ENCODE measurements around the gene CCL26. TPM values are rescaled to one million over a fixed set of nuclear protein-coding genes. Genes with fewer than 3 reads are reported as not detected.
"Not testable (repeated sequence)": the region's sequence is repeated elsewhere in the genome, so short reads cannot be mapped to it uniquely, and the experiment has no call there.

Gene CCL26, protein sequence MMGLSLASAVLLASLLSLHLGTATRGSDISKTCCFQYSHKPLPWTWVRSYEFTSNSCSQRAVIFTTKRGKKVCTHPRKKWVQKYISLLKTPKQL
- total RNA-seq, result not detected

DNA sequence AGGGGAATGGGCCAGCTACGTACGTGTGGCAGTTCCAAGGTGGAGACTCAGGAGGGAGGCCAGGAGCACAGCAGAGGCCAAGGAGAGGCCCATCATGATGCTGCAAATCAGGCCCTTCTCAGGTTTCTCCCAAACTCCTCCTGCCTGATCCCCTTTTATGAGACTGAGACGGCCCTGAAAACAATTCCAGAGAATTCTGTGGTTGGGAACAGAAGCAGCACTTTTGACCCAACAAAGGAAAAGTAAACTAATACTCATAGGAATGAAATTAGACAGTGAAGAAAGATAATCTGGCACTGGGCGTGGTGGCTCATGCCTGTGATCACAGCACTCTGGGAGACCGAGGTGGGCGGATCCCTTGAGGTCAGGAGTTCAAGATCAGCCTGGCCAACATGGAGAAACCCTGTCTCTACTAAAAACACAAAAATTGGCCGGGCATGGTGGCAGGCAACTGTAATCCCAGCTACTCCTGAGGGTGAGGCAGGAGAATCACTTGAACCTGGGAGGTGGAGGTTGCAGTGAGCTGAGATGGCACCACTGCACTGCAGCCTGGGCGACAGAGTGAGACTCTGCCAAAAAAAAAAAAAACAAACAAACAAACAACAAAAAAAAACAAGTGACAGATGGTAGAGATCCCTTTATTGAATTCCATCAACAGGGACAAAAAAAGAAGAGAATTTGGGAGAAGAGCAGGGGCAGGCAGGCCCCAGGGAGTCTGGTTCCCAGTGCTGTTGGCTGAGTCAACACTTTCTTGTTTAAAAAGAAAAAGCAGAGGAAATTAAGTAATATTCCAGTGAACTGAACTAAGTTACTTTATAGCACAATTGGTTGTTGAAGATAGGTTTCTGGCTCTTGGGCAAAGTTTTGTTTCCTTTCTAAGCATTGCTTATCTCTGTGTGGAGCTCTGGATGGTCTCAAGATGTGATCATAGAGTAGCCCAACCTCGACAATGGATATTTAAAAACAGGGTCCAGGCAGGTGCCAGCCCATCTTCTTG, at the start of gene CCL26:
Gene CCL26, minus strand, starts transcription at position 131 of the 997 bp plus-strand sequence. Its CDS starts 35 bp downstream, at position 96.
- DNase-seq, result no peak

DNA sequence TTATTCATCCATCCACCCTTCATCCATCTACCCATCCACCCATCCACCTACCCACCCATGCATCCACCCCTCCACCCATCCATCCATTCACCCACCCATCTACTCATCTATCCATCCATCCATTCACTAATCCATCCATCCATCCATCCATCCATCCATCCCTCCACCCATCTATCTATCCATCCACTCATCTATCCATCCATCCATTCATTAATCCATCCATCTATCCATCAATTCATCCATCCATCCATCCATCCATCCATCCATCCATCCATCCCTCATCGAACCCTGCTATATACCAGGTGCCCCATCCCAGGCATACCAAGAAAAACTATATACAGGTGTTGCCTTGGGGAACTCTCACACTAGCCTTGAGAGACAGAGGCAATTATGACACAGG, 48.7 kb upstream of the CCL26 start:
- no peak for DNase-seq

DNA sequence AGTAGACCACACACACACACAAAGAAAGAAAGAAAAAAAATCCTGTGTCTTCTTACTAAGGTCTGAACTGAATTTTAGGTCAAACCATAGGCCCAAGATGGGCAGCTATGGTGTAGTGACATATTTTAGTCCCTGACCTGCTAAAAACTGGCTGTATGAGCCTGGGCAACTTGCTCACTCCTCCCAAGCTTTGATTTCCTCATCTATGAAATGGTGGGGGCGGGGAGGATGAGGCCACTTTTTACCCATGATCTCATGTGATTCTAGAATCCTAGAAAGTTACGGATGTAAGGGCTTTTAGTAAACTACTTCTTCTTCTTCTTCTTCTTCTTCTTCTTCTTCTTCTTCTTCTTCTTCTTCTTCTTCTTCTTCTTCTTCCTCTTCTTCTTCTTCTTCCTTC, 47.7 kb upstream of the CCL26 start:
- DNase-seq, result no peak

DNA sequence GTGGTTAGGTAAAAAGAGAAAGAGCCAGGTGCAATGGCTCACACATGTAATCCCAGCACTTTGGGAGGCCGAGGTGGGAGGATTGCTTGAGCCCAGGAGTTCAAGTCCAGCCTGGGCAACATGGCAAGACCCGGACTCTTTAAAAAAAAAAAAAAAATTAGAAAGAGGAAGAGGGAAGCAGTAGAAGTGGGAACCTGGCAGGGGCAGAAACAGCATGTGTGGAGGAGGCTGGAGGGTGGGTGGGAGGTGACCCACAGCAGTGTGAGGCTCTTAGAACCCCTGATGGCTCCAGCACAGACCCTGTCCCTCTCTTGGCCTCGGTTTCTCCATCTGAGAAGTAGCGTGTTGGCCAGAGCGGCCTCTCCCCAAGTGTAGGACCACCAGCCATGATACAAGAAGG, 46.5 kb upstream of the CCL26 start:
- no peak for DNase-seq

DNA sequence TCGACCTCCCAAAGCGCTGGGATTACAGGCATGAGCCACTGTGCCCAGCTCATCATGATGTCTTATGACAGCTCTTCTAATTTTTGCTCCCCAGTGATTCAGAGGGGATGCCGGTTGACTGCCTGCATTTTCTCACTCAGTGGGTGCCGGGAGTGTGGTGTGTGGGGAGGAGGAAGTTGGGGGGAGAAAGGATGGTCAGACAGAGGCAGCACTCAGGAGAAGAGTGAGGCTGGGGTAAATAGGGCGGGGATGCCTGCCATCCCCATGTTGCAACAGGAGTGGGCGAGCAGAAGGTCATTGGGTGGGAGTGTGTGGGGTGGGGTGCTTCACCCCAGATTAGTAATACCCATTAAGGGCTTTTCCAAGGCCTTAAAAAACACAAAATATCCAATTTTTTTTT, 45.1 kb upstream of the CCL26 start:
- DNase-seq, result no peak

DNA sequence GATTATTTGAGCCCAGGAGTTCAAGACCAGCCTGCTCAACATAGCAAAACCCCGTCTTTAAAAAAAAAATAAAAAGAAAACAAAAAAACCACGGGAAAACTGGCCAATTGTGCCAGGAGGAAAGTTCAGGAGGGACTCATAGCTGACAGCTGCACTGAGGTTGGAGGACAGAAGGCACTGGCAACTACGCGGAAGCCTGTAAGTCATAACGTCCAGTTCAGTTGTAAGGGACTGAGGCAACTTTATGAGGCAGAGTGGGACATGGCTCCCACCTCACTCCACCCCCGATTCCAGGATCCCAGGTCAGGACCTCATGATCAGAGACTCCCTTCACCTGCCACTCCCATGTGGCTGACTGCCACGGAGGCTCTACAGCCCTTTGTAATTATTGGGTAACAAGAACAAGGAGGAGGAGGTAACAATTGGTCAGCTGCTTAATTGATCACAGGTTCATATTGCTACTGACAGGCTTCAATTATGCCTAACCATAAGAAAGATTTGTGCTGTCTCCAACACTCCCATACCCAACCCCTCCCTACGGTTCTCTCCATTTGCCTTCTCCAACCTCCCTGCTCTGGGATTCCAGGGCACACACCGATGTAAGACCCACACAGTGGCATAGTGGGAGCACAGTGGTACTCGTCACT, 43.5 kb upstream of the CCL26 start:
- DNase-seq, result no peak

DNA sequence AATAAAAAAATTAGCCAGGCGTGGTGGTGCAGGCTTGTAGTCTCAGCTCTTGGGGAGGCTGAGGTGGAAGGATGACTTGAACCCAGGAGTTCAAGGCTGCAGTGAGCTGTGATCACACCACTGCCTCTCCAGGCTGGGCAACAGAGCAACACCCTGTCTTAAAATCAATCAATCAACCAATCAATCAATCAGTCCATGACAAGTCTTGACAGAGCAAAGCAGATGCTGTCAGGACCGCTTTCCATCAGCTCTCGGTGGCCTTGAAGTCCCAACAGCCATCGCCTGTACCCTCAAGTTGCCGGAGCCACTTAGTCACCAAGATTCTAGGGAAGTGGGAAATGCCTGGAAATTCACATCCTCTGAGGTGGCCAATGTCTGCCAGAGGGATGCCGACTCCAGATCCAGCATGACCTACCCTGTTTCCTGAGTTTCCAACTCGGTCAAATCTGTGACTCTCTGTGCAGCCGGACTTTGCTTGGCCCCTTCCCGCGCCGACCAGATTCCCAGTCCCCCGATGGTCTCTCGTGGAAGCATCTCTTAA, 42.5 kb upstream of the CCL26 start:
- DNase-seq, result no peak

DNA sequence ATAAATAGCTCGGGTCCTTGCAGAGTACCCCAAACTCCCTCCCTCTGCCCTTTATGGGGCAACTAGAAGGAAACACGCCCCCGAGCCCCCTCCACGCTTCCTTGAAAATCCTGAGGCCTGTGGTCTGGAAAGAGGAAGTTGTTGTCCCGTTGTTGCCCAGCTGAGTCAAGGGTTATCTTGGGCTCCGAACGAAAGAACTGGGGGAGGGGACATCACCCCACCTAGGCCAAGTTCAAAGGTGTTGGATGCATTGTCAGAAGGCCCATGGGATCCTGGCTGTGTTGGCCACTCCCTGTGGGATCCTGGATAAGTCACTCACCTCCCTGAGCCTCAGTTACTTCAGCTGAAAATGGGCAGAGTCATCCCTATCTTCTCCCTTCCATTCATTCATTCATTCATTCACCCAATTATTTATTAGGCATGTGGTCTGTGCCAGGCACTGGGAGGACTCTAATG, 41.8 kb upstream of the CCL26 start, which contains the start of gene CCL24:
Gene CCL24, minus strand, starts transcription at position 26 of the 456 bp plus-strand sequence. CDS start 91 bp downstream, outside the sequence.
- DNase-seq, result no peak

DNA sequence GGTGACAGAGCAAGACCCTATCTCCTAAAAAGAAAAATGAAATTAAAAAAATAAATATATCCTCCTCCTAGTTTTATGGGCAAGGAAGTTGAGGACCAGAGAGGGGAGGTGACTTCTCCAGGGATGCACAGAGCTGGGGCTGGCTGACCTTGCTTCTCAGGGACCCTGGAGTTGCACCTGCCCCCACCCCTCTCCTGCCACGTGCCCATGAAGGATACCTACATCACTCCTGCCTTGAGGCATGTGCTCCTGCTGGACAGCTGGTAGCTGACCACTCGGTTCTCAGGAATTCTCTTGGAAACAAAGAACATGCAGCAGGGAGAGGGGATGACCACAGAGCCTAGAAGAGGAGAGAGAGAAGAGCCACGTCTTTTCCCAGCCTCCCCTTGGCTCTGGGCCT, 41.1 kb upstream of the CCL26 start:
- no peak for DNase-seq

DNA sequence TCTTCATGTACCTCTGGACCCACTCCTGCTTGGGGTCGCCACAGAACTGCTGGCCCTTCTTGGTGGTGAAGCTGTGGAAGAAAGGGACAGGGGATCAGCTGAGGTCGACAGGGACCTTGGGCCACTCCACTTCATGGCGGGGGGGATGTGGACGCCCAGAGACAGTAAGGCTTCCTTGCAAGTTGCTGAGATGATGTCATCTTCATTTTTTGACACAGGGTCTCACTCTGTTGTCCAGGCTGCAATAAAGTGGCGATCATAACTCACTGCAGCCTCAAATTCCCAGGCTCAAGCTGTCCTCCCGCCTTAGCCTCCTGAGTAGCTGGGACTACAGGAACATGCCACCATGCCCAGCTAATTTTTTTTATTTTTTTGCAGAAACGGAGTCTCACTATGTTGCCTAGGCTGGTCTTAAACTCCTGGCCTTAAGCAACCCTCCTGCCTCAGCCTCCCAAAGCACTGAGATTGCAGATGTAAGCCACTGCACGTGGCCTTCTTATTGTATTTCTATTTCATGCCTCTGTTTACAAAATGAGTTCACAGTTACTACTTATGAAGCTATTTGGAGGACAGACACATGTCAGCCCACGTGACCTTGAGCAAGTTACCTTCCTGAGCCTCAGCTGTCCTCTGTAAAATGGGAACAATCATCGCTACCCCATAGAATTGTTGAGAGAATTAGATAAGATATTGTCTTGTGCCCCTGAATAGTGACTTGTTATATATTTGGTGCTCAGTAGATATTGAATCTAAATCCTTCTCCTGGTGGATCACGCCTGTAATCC, 40.1 kb upstream of the CCL26 start:
- no peak for DNase-seq

DNA sequence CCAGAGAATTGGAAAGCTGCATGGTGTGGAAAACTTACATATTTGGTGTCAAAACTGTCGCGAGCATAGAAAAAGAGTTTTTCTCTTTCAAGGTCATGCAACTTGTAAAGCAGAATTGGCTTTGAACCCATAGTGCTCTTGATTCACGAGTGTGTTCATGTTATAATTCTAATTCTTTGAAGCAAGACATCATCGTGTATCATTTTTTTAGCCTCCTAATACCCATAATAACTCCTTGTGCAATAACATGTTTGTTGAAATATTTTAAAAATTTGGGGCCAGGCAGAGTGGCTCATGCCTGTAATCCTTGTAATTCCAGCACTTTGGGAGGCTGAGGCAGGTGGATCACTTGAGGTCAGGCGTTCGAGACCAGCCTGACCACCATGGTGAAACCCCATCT, 37.4 kb upstream of the CCL26 start:
- no peak for DNase-seq

DNA sequence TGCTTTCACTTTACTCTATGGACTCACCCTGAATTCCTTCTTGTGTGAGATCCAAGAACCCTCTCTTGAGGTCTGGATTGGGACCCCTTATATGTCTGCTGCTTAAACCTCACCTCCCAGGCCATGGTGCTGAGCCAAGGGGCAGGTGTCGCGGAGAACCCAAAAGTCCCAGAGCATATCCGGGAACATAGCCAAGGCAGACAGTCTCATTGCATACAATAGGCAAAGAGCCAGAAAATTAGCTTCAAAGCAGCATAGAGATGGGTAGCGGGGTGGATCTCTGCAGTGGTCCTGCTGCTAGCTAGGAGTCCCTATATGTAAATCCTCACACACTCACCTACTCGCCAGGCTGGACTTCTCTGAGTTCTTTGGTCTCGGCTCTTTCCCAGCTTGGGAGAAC, 36.1 kb upstream of the CCL26 start:
- no peak for DNase-seq

DNA sequence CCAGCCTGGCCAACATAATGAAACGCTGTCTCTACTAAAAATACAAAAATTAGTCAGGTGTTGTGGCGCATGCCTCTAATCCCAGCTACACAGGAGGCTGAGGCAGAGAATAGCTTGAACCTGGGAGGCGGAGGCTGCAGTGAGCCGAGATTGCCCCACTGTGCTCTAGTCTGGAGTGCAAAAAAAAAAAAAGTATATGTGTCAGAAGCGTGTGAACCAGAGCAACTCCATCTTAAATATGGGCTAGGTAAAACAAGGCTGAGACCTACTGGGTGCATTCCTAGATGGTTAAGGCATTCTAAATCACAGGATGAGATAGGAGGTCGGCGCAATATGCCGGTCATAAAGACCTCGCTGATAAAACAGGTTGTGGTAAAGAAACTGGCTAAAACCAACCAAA, 35.4 kb upstream of the CCL26 start:
- no peak for DNase-seq

DNA sequence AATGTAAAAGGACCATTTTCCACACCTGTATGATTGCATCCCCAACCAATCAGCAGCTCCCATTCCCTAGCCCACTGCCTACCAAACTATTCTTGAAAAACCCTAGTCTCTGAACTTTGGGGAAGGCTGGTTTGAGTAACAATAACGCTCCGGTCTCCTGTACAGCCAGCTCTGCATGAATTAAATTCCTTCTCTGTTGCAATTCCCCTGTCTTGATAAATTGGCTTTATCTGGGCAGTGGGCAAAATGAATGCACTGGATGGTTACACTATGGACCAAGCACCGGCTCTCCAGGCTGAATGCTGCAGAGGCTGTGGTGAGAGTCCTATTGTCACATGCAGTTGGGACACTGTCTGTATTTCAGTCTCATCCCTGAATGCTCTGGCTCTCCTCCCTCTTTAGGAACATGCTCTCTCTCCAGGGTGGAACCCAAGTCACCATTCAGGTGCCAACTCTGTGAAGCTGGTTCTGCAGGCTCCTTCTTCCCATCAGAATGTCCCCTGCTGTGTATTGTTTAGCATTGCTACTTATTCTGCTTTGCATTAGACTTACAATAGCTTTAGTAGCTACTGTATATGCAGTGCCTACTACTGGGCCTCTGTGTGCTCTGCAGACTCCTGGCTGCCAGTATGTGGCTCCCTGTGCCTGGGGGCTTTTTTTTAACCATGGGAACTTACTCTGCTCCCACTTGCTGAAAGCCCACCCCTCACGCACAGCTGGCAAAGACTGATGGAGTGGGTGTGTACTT, 34.7 kb upstream of the CCL26 start:
- no peak for DNase-seq

DNA sequence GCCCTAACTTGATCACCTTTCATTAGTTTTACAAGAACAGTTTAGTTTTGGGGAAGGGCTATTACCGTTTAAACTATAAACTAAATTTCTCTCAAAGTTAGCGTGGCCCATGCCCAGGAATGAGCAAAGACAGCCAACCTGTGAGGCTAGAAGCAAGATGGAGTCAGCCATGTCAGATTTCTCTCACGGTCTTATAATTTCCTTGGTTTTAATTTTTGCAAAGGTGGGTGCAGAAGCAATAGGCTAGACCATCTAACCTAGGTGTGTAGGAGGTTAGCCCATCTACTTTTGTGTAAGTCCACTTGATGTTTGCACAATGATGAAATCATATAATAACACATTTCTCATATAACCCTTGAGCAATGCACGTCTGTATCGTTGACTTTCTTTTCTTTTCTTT, 32.7 kb upstream of the CCL26 start:
- DNase-seq, result no peak

DNA sequence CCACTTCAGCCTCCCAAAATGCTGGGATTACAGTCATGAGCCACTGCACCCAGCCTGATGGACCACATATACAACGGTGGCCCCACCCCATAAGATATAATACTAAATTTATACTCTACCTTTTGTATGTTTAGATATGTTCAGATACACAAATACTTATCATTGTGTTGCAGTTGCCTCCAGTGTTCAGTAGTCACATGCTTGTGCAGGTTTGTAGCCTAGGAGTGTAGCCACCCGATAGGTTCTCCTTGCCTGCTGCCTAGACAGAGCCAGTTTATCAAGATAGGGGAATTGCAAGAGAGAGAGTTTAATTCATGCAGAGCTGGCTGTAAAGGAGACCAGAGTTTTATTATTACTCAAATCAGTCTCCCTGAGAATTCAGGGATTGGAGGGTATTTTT, 32.0 kb upstream of the CCL26 start:
- DNase-seq, result no peak

DNA sequence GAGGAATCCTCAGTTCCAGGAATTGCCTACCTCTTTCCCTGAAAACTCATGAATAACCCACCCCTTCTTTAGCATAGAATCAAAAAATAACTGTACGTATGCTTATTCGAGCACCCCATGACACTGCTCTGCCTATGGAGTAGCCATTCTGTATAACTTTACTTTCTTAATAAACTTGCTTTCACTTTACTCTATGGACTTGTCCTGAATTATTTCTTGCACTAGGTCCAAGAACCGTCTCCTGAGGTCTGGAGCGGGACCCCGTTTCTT, 30.5 kb upstream of the CCL26 start:
- DNase-seq, result no peak

DNA sequence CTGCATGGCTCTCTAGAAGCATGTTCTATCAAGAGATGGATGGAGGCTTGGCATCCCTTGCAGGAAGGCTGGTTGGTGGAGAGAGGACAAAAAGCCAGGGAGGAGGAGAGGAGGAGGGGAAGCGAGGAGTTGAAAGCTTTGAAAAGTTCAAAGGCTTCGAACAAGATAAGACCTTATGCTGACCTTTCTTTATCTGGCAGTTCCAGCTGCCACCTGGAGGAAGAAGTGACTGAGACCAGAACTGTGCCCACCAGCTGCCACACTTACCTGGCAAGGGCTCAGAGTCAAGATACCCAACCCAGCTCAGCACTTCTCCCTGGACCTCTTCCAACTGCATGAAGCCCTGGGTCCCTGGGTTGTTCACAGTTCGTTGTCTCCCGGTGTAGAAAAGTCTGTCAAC, 26.8 kb upstream of the CCL26 start:
- DNase-seq, result no peak

DNA sequence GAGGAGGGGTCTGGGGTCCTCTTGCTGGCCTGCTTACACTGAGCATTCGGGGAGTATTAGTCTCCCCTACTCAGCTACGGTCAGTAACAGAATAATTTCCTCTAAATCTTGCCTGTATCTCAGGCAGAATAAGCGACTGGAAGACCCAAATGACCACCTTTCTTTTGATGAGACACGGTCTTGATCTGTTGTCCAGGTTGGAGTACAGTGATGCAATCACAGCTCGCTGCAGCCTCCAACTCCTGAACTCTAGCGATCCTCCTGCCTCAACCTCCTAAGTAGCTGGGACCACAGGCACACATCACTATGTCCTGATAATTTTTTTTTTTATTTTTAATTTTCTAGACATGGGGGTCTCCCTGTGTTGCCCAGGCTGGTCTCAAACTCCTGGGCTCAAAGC, 24.4 kb upstream of the CCL26 start:
- no peak for DNase-seq

DNA sequence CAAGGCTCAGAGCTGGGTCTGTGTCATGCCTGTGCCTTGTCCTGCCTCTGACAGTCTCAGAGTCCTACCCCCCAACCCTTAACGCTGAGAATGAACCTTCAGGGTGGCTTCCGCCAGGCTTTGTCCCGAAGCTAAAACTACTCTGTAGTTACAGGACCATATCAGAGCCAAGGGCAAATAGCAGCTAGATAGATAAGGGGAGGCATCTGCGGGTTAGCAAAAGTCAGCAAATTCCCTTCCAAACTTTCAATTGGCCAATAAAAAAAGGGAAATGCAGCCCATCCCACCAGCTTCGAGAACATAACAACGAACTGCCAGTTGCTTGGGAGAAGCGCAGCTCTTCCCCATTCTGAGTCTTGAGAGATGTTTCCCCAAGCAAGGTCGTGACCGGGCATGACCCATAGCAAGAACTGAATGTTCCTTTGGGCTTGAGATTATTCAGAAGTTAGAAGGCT, 23.8 kb upstream of the CCL26 start:
- DNase-seq, result no peak

DNA sequence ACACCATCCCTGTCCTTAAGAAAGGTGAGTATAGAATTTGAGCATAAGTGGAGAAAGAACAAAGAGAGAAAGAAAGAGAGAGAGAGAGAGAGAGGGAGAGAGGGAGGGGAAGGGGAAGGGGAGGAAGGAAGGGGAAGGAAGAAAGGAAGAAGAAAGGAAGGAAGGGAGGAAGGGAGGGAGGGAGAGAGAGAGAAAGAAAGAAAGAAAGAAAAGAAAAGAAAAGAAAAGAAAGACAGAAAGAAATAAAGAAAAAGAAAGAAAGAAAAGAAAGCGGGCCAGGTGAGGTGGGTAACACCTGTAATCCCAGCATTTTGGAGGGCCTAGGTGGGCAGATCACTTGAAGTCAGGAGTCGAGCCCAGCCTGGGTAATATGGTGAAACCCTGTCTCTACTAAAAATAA, 21.7 kb upstream of the CCL26 start:
- no peak for DNase-seq

DNA sequence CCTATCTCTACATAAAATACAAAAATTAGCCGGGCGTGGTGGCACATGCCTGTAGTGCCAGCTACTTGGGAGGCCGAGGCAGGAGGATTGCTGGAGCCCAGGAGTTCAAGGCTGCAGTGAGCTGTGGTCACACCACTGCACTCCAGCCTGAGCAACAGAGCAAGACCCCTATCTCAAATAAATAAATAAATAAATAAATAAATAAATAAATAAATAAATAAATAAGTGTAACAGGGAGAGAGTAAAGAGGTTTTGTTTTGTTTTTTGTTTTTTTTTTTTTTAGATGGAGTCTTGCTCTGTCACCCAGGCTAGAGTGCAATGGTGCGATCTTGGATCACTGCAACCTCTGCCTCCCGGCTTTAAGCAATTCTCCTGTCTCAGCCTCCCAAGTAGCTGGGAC, 20.6 kb upstream of the CCL26 start:
- not testable (repeated sequence) for DNase-seq
